GM21381 (cell line): ENCODE measurements around the gene BMP7.
"Not testable (repeated sequence)": the region's sequence is repeated elsewhere in the genome, so short reads cannot be mapped to it uniquely, and the experiment has no call there.

Experiments used
- ATAC-seq: cut with Tn5 transposase; IDR thresholded peaks from one replicate; pipeline ENCODE4 v1.9.1; 2021; ENCODE audit warnings: mild to moderate bottlenecking, moderate library complexity; ENCODE audit not compliant: unreplicated experiment

Gene BMP7

DNA sequence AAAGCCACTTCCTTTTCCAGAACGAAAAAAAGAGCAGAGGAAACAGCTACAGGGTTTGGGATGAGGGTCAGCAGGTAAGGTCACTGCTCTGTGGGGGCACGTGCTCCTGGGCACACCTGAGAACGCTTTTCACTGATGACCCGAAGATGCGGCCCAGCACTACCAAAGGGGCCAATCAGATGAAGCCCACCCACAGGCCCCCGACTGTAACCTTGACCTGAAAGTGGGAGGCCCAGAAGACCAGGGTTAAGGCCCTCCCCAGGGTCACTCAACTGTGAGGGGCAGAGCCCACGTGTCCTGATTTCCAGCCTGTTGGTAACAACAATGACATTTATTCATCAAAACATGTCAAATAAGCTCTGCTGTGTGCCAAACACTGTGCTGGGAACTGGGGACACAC, 108.0 kb downstream of the BMP7 start:
- ATAC-seq, result no peak

GRCh38 chr20:57157787-57158186, 108.7 kb downstream of the BMP7 start:
- not testable (repeated sequence) for ATAC-seq

DNA sequence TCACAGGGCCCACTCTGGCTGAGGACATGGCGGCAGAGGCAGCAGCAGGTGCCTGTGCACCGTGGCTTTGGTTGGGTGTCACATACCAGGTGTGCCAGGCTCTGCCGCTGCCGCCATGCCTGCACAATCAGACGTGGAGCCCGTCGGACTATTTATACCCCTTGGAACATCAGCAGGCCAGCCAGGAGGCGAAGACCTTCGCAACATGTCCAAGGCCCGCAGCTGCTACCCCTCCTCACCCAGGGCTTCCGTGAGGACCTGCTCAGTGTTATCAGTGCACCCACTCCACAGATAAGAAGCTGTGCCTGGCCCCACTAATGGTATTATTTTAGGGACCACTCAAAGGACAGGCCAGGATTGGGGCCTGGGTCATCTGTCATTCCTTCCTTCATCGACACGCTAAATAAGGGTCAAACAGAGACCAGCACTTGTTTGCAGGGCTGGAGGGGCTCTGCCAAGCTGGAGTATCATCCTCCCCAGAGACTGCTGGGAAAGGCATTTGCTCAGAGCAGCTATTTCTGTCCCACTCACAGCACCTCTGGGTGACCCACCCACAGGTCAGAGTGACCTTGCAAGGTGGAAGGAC, 109.2 kb downstream of the BMP7 start:
- ATAC-seq, result no peak

DNA sequence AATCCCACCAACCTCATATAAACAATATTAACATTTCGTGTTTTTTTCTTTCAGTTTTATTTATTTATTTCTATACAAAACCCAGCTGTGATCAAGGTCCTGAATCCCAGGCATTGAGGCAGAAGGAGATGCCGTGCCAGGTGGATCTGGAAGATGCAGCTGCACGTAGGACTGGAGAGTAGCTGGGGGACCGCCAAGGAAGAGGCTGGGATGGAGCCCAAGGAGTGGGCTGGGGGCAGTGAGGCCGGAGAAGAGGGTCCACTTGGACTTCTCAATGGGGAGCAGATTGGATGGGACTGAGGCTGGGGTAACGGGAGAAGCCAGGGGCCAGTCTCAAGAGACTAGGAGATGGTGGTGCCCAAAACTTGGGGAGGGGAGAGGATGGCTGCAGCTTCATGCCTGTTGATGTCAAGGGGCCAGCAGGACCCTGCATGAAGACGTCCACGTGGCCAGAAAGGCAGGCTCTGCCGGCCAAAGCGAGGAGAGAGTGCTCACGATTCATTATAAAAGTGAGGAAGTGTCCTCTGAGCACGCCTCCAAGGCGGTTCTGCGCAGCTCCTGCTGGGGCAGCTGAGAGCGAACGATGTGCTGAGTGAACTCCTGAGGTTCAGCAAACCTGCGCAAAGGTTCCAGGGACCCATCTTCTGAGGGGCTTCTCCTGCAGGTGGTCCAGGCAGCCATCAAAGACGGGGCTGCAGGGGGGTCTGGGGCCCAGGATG, 110.3 kb downstream of the BMP7 start:
- ATAC-seq, result no peak

DNA sequence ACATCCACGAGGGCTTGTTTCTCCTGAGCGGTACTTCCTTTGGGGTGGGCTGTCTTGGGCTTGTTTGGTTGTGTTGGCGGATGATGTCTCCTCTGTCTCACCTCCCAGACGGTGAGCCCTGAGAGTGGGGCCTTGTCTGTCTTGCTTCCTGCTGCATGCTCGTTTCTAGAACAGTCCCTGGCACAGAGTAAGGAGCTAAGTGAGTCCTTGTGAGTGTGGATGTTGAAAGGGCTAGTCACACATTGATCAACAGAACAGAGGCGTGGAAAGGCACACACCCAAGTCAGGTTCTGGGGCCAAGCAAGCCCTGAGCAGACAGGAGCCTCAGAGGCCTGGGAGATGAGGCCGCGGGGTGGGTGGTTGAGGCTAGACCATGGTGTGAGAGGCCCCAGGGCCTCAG, 111.0 kb downstream of the BMP7 start:
- no peak for ATAC-seq

GRCh38 chr20:57153238-57153905, 113.1 kb downstream of the BMP7 start:
- no peak for ATAC-seq

DNA sequence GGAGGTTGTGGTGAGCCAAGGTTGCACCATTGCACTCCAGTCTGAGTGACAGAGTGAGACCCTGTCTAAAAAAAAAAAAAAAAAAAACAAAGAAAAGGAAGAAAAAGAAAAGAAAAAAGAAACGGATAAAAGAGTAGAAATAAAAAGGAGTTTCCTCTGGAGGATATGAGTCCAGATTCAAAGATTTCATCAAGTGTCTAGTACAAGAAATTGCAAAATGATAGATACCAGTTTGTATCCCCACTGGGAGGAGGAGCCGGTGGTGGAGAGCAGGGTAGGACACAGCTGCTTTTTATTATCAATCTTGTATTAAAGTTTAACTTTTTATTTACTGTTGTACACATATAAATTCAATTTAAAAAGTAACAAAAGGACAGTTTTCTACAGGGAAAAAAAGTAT, 113.9 kb downstream of the BMP7 start:
- ATAC-seq, result no peak

DNA sequence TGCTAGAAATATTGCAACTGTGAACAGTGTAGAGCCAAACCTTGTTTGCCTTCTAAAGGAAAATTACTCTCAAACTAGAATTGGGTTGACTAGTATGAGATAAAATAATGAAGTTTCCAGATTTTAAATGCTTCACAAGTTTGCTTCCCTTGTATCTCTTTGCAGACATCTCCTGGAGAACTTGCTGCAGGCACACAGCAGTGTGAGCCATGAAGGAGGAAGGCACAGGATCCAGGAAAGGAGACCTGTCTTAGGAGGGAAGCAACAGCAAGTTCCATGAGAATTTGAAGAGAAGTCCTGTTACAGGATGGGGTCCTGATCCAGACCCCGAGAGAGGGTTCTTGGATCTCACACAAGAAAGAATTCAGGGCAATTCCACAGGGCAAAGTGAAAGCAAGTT, 115.9 kb downstream of the BMP7 start:
- ATAC-seq, result no peak

DNA sequence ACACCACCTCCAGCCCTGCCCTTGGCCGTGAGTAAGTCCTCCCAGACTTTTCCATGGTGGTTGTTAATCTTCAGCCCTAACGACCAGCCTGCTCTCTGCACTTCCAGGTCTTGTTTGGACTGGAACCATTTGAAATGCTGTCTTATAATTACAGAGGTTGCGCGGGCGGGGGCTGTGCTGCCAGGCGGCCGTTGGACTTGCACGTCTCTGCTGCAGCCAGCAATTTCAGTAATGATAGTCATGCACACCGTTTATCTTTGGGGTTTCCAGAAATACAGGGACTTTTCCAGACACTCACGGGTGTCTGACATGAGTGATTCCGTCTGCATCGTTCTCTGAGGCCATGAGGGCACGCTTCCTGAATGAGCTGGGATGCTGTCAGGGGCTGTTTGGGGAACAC, 118.2 kb downstream of the BMP7 start:
- no peak for ATAC-seq

DNA sequence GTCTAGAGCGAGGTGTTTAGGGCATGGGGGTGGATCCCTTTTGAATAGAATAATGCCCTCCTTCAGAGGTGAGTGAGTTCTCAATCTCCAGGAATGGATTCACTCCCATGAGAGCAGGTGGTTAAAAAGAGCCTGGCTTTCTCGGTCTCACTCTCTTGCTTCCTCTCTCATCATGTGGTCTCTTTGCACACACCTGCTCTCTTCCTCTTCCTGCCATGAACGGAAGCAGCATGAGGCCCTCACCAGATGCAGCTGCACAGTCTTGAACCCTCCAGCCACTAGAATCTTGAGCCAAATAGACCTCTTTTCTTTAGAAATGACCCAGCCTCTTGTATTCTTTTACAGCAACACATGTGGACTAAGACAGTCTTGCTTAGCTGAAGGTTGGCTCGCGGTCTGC, 119.3 kb downstream of the BMP7 start:
- no peak for ATAC-seq

DNA sequence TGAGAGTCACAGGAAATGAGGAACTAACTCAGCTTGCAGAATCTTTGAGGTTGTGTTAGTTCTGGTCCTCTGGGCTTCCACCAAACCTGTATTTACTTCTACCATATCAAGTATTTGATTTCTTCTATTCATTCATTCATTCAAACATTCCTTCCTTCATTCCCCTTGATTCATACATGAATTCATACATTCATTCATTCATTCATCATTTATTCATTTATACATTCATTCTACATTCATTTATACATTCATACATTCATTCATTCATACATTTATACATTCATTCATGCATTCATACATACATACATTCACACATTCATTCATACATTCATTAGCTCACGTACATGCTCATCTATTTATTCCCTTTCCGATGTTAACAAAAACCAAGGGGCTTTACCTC, 120.3 kb downstream of the BMP7 start:
- no peak for ATAC-seq

GRCh38 chr20:57145089-57145631, 121.3 kb downstream of the BMP7 start:
- ATAC-seq, result no peak

GRCh38 chr20:57143173-57143572, 123.3 kb downstream of the BMP7 start:
- no peak for ATAC-seq

DNA sequence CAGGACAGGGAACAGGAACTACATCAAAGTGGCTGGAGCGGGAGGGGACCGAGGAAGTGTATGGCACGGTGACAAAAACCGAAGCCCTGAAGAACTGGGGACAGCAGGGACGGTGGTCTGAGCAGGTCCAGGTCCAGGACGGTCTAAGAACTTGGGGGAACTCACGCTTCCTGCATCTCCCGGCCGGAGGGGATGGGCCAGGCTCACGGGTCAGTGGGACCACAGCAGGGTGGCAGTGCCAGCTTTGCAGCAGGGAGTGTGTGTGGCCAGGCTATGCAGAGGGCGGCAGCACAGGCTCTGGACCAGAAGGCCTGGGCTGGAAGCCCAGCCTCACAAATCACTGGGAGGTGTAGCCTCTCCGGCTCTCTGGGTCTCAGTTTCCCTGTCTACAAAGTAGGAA, 123.8 kb downstream of the BMP7 start:
- no peak for ATAC-seq

DNA sequence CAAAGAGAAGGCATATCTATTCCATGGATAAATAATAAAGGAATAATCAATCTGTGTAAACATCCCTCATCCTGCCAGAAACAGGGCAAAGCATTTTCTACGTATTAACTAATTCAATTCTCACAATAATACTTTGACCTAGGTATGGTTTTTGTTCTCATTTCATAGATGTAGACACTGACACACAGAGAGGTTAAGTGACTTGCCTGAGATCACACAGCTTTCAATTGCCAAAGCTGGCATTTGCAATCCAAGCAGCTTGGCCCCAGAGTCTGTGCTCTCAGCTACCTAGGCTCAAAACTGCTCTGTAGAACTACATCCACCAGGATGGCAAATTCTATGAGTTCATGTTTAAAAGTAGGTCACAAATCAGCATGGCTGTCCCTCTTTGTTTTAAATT, 124.9 kb downstream of the BMP7 start:
- ATAC-seq, result no peak

- ATAC-seq, result no peak
Observed at GRCh38 chr20:57140416-57140965, 126.0 kb downstream of the BMP7 start.

DNA sequence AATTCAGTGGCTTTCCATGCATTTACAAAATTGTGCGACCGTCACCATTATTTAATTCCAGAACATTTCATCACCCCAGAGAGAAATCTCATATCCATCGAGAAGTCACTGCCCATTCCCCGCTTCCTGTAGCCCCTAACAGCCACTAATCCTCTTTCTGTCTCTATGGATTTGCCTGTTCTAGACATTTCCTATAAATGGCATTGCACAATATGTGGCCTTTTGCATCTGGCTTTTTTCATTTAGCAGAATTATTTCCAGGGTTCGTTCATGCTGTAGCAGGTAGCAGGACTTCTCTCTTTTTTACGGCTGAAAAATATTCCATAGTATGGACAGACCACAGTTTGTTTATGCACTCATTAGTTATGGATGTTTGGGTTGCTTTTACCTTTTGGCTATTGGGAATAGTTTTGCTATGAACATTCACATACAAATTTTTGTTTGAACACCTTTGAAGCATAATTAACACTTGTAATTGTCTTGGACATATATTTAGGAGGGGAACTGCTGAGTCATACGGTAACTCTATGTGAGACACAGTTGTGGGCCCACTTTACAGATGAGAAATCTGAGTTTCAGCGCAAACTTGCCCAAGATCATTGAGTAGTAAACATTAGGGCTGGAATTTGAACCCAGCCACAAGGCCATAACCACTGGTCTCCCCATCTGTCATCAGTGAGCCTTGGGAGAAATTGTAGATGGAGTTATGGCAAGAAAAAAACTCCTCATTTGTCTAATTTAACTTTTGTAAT, 126.9 kb downstream of the BMP7 start:
- no peak for ATAC-seq

- ATAC-seq, result no peak
Observed at GRCh38 chr20:57138198-57138995, 128.0 kb downstream of the BMP7 start.

DNA sequence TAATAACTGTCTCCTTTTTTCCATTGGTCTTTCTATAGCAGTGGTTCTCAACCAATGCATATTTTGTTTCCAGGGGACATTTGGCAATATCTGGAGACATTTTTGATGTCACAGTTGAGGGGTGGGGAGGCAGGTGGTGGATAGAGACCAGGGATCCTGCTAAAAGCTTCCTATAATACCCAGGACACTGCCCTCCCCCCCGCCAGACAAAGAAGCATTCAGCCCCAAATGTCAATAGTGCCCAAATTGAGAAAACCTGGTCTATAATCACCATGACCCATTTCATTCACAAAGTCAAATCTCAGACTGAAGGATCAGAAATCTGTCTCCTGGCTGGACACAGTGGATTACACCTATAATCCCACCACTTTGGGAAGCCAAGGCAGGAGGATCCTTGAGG, 128.8 kb downstream of the BMP7 start:
- ATAC-seq, result no peak

DNA sequence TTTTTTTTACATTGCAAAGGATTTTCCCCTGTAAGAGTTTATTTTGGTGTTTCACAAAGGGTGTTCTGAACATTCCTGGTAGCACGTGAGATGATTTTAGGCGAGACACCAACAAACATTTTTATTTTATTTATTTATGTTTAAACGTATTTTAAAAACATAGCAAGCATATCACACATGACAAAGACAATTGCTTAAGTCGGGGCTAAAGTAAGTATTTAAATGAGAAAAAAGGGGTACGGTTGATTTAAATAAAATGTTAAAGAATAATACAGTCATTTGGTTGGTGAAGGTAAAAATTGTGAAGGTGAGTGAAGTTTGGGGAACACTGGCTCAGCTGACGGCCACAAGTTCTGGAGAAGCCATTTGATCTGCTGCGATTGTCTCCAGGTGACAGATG, 129.7 kb downstream of the BMP7 start:
- no peak for ATAC-seq
